Measurements from ENCODE around the gene TAF1D. TPM values are rescaled to one million over a fixed set of nuclear protein-coding genes. Genes with fewer than 3 reads are reported as not detected.

The TAF1D gene
- polyA plus RNA-seq, 1 experiment: 32.8 TPM

DNA sequence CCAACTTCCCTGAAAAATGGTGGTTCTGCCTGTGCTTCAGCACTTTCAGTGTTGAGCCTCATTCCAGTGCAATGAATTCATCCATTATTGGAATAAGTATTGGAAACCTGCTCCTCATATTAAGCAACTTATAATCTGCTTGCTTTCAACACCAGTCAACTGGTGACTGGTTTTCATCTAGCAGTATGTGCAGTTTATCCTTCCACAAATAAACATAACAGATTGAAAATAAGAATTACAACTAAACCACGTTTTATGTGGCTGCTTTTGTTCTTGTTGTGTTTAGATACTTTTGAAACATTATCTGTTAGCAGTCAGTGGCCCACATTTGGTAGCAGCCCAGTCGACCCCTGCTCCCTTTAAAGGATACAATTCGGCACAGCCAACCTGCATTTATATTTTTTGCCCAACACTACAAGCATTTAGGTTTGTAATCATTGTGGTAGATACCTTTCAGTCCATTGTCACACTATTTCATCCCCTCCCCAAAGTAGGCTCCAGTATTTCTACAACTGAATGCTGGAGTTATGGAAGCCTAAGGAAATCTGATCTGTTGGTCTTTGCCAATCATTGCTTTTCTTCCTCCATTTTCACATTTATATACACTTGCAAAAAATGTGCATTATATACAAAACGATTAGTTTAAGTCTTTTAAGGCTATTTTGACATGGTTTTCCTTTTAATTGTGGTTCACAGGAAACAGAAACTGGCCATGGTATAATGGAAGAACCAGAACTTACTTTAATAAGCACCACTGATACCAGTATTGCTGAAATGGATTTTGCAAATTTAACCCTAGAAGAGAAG lies 13.1 kb downstream of the TAF1D start:
- Histone ChIP-seq H3K27me3 (ENCODE audit: control insufficient read depth, insufficient read depth, low read length) (no peaks in the 10 kb centered on the region), H3K4me3 (ENCODE audit: low read depth, low read length) (no peak overlapping the region), H3K36me3 (ENCODE audit: control insufficient read depth, insufficient read depth, low read length) (peaks cover 10% of the 10 kb centered on the region)
- CTCF ChIA-PET: interaction anchor here (0.6 kb wide), 1 partner anchor 20 kb away, joined by 3 read pairs; no protein-coding TSS in a partner anchor
- TF ChIP-seq CTCF (IDR thresholded peaks at IDR 0.05; ENCODE audit: insufficient read depth, low read depth, low read length): no peak
- POLR2A ChIA-PET: no interaction called here
- DNase-seq (ENCODE audit: low read depth): no peak

- no peaks in the 10 kb centered on the region for H3K27me3 ChIP-seq (ENCODE audit: control insufficient read depth, insufficient read depth, low read length)
- peaks cover 6% of the 10 kb centered on the region for H3K36me3 ChIP-seq (ENCODE audit: control insufficient read depth, insufficient read depth, low read length)
- POLR2A ChIA-PET: no interaction called here
- DNase-seq (ENCODE audit: low read depth): no peak
- no peak for TF ChIP-seq CTCF (IDR thresholded peaks at IDR 0.05; ENCODE audit: insufficient read depth, low read depth, low read length)
- H3K4me3 ChIP-seq (ENCODE audit: low read depth, low read length): no peak overlapping the region
- CTCF ChIA-PET: no interaction called here
Observed at GRCh38 chr11:93724089-93724488, 17.2 kb downstream of the TAF1D start.

- TF ChIP-seq CTCF (IDR thresholded peaks at IDR 0.05; ENCODE audit: insufficient read depth, low read depth, low read length): no peak
- DNase-seq (ENCODE audit: low read depth): no peak
- Histone ChIP-seq H3K27me3 (ENCODE audit: control insufficient read depth, insufficient read depth, low read length) (no peaks in the 10 kb centered on the region), H3K36me3 (ENCODE audit: control insufficient read depth, insufficient read depth, low read length) (peaks cover 6% of the 10 kb centered on the region), H3K4me3 (ENCODE audit: low read depth, low read length) (no peak overlapping the region)
- ChIA-PET POLR2A (no interaction called here), CTCF (no interaction called here)
Observed at GRCh38 chr11:93720522-93720921, 20.8 kb downstream of the TAF1D start.

DNA sequence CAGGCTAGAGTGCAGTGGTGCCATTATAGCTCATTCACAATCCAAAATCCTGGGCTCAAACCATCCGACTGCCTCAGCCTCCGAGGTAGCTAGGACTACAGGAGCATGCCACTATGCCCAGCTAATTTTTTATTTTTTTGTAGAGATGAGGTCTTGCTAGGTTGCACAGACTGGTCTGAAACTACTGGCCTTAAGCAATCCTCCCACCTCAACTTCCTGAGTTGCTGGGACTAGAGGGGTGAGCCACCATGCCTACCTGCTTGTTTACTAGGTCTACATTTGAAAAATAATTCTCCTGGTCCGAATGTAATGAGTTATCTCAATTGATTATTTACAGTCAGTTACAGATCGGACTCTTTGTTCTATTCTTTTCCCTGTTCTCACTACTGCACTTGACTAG lies 22.0 kb downstream of the TAF1D start:
- ChIA-PET POLR2A (no interaction called here), CTCF (no interaction called here)
- Histone ChIP-seq H3K27me3 (ENCODE audit: control insufficient read depth, insufficient read depth, low read length) (no peaks in the 10 kb centered on the region), H3K4me3 (ENCODE audit: low read depth, low read length) (no peak overlapping the region), H3K36me3 (ENCODE audit: control insufficient read depth, insufficient read depth, low read length) (peaks cover 6% of the 10 kb centered on the region)
- no peak for DNase-seq (ENCODE audit: low read depth)
- no peak for TF ChIP-seq CTCF (IDR thresholded peaks at IDR 0.05; ENCODE audit: insufficient read depth, low read depth, low read length)

DNA sequence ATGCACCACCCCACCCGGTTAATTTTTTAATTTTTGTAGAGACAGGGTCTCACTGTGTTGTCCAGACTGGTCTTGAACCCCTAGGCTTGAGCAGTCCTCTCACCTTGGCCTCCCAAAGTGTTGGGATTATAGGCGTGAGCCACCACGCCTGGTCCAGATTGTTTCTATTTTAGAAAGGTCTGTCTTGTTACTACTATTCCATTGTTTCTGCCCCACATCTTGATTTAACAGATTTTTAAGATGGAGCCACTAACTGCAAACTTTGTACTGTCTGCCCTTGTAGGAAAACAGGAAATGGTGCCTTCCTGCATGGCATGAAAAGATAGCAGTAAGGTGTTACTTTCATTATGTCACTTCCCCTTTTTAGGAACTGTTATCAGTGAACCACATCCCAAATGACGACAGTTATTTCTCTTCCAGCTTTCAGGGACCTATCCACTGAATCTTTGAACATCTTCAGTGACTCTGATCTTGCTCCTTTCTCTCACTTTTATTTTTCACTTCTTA lies 23.2 kb downstream of the TAF1D start:
- no peak for TF ChIP-seq CTCF (IDR thresholded peaks at IDR 0.05; ENCODE audit: insufficient read depth, low read depth, low read length)
- no peaks in the 10 kb centered on the region for H3K27me3 ChIP-seq (ENCODE audit: control insufficient read depth, insufficient read depth, low read length)
- DNase-seq (ENCODE audit: low read depth): no peak
- H3K4me3 ChIP-seq (ENCODE audit: low read depth, low read length): no peak overlapping the region
- CTCF ChIA-PET: interaction anchor here (0.6 kb wide), 1 partner anchor 120 kb away, joined by 3 read pairs; no protein-coding TSS in a partner anchor
- POLR2A ChIA-PET: no interaction called here
- H3K36me3 ChIP-seq (ENCODE audit: control insufficient read depth, insufficient read depth, low read length): peaks cover 6% of the 10 kb centered on the region

Measured in BJ (cell line).